GM19372 (cell line): ENCODE measurements around the gene XRN1.

Experiments
- ATAC-seq: cut with Tn5 transposase; IDR thresholded peaks from one replicate; pipeline ENCODE4 v1.9.1; 2021; ENCODE audit warnings: mild to moderate bottlenecking, low read depth, moderate library complexity; ENCODE audit not compliant: unreplicated experiment

XRN1 gene

GRCh38 chr3:142275856-142276255, 172.0 kb downstream of the XRN1 start:
- no peak for ATAC-seq

GRCh38 chr3:142274908-142275307, 172.9 kb downstream of the XRN1 start:
- no peak for ATAC-seq

- ATAC-seq: no peak
Measured at GRCh38 chr3:142273501-142273900, 174.3 kb downstream of the XRN1 start.

- ATAC-seq: no peak
Measured at GRCh38 chr3:142272200-142272891, 175.5 kb downstream of the XRN1 start.

GRCh38 chr3:142270407-142270806, 177.4 kb downstream of the XRN1 start:
- no peak for ATAC-seq

- ATAC-seq: no peak
Measured at GRCh38 chr3:142269767-142270166, 178.1 kb downstream of the XRN1 start.

GRCh38 chr3:142268426-142268825, 179.4 kb downstream of the XRN1 start:
- no peak for ATAC-seq

- no peak for ATAC-seq
Measured at GRCh38 chr3:142267269-142267668, 180.6 kb downstream of the XRN1 start.

GRCh38 chr3:142263112-142263511, 184.7 kb downstream of the XRN1 start:
- ATAC-seq: no peak

- no peak for ATAC-seq
Measured at GRCh38 chr3:142259359-142259758, 188.5 kb downstream of the XRN1 start.

GRCh38 chr3:142256712-142257333, 191.0 kb downstream of the XRN1 start:
- ATAC-seq: no peak
